HG02870 (cell line): ENCODE data around the gene LEMD3.
"Not testable (repeated sequence)": the region's sequence is repeated elsewhere in the genome, so short reads cannot be mapped to it uniquely, and the experiment has no call there.

ENCODE experiments used
- ATAC-seq: cut with Tn5 transposase; IDR thresholded peaks from one replicate; pipeline ENCODE4 v1.9.1; 2021; ENCODE audit warnings: mild to moderate bottlenecking, moderate library complexity; ENCODE audit not compliant: unreplicated experiment

The LEMD3 gene

GRCh38 chr12:65276916-65277530 is 107.6 kb downstream of the LEMD3 start:
- ATAC-seq = no peak

DNA sequence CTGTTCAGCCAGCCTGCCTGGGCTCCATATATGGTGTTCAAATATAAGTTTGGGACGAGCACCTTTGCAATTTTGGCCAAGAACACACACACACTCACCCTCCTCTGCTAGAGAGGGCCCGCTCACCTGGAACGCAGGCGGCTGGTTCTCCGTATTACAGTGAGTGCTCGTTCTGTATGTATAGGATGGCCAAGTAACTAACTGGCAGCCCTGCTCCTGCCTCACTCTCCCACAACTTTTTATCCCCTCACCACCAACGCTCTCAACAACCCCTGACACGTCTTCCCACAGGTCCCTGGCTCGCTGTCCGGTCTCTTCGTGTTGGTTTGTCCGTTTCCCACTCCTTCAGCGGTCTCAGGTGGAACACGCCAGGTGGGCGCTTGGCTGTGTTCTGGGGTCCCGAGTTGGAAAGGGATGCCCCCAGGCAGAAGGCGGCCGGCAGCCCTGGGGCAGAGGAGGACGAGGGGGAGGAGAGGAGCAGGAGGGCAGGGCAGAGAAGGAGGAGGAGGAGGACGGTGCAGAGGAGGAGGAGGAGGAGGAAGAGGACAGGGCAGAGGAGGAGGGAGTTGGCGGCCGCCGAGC is 108.7 kb downstream of the LEMD3 start:
- peak; percentile 31 for ATAC-seq

GRCh38 chr12:65278576-65279368 is 109.4 kb downstream of the LEMD3 start, which contains the start of gene MSRB3:
Gene MSRB3, plus strand, starts transcription at chr12:65278683. Its CDS starts 29,897 bp downstream, at chr12:65308580.
- ATAC-seq = peak; percentile 52

DNA sequence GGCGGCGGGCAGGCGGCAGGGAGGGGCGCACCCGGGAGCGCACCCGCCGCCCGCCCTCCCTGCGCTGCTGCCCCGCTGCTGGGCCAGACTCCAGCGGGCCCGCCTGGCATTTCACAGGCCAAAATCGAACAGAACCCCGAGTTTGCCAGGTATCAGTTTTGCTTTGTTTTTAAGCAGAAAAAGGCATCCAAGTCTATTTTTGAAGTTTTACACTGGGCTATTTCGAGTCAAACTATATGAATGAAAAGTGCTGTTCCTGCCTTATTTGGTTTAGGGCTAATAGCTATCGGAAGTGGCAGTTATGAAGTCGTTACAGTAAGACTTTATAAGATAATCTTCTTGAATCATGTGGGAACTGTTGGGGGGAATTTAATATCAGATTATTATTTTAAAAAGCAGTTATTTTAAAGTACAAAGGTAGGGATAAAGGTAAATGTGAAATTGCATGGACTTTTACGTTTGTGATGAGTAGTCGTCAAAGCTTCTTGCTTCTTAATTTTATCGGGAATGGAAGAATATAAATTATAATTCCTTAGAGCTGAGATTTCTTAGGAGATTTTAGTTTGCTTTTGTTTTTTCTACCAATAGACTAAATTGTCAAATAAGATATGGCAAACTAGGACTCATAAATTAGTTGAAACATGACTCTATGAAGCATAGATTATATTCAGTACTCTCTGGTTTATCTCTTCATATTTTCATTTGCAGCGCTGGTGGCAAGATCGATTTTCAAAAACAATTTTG is 110.2 kb downstream of the LEMD3 start:
- ATAC-seq = peak; percentile 13

DNA sequence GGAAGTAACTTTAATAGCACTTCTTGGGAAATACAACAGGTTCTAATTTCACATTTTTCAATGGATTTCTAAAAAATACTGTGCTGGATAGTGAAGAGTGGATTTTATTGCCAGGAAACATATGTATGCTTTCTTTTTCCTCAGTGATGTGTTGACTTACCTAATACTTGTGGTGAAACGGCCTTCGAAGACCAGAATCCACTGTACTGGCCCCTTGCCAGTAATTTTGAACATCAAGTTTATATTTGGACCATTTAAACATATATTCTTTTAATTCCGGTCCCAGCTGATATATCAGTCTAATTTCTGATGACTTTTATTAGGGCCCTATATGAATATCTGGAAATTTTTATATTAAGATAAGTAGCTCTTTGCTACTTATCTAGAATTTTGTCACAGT is 110.9 kb downstream of the LEMD3 start:
- ATAC-seq = no peak

- ATAC-seq = no peak
These were observed 113.5 kb downstream of the LEMD3 start for GRCh38 chr12:65282840-65283239.

DNA sequence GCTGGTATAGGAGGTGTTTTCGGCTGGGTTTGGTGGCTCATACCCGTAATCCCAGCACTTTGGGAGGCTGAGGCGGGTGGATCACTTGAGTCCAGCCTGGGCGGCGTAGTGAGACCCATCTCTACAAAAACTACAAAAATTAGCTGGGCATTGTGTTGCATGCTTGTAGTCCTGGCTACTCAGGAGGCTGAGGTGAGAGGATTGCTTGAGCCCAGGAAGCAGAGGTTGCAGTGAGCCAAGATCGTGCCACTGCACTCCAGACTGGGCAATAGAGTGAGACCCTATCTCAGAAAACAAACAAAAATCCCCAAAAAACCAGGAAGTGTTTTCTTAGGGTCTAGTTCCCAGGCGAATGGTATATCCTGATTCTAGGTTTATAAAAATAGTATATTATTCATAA is 116.1 kb downstream of the LEMD3 start:
- not testable (repeated sequence) for ATAC-seq

- no peak for ATAC-seq
These were observed 118.0 kb downstream of the LEMD3 start for GRCh38 chr12:65287426-65287825.

DNA sequence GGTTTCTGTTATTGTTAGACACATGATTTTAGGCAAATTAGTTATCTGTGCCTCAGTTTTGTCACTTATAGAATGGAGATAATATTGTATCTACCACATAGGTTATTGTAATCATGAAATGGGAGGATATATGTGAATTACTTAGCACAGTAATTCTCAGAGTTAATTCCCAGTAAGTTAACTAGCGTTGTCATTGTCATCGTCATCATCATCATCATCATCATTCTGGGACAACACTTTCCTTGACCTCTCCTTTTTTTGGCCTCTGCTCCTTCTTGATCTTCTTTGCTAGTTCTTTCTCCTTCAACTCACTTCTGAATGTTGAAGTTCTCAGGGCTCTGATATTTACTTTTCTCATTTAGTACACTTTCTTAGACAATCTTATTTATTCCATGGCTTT is 122.9 kb downstream of the LEMD3 start:
- no peak for ATAC-seq

- peak; percentile 58 for ATAC-seq
These were observed 124.4 kb downstream of the LEMD3 start for GRCh38 chr12:65293735-65294134.

GRCh38 chr12:65294641-65295262 is 125.4 kb downstream of the LEMD3 start:
- ATAC-seq = no peak

DNA sequence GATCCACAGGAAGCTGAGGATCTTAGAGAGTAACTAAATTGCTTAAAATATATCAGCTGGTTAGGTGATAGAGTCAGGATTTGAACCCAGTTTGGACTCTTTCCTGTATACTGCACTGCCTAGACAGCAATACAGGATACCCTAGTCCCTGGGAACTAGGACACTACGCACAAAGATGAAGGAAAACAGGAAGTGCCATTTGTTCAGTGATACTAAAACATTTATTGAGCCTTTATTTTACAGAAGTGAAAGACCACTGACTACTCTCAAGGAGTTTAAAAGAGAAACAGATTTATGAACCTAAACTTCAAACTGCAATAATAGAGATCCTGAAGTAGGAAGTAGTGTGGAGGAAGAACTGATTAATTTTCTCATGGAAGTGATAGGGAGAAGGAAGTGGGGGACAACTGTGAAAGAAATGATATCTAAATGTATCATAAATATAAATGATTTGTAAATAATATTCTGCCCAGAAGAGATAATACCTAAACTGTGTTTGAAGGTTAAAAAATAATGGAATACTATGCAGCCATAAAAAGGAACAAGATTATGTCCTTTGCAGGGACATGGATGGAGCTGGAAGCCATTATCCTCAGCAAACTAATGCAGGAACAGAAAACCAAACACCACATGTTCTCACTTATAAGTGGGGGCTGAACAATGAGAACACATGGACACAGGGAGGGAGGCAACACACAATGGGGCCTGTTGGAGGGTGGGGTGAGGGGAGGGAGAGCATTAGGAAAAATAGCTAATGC is 127.3 kb downstream of the LEMD3 start:
- ATAC-seq = no peak
